Measurements from ENCODE around the gene UNC13D.
"Not testable (repeated sequence)": the region's sequence is repeated elsewhere in the genome, so short reads cannot be mapped to it uniquely, and the experiment has no call there.

The UNC13D gene

GRCh38 chr17:75783069-75783783 is 61.0 kb downstream of the UNC13D start:
- FAIRE-seq = peak; percentile 31
- DNase-seq (ENCODE audit: insufficient read length, low spot score) = no peak

GRCh38 chr17:75779987-75780889 is 64.0 kb downstream of the UNC13D start:
- no peak for DNase-seq (ENCODE audit: insufficient read length, low spot score)
- TF ChIP-seq POLR2AphosphoS5 (IDR thresholded peaks at IDR 0.05; ENCODE audit: low read depth, low read length) (no peak), TAF1 (IDR thresholded peaks at IDR 0.05; ENCODE audit: low read depth, low read length) (no peak), PAX5 (IDR thresholded peaks at IDR 0.05; ENCODE audit: insufficient read depth, low read length, severe bottlenecking) (no peak), SPI1 (IDR thresholded peaks at IDR 0.05; ENCODE audit: low read depth, low read length) (no peak), POLR2A (IDR thresholded peaks at IDR 0.05; ENCODE audit: low read depth, low read length) (no peak), POU2F2 (IDR thresholded peaks at IDR 0.05; ENCODE audit: low read depth, low read length) (no peak)
- no peak for FAIRE-seq

More at GRCh38 chr17:75783069-75783783, 61.0 kb downstream of the UNC13D start:
- TF ChIP-seq POLR2A (IDR thresholded peaks at IDR 0.05; ENCODE audit: low read depth, low read length) (no peak), PAX5 (IDR thresholded peaks at IDR 0.05; ENCODE audit: insufficient read depth, low read length, severe bottlenecking) (no peak), SPI1 (IDR thresholded peaks at IDR 0.05; ENCODE audit: low read depth, low read length) (peak; percentile 89), POLR2AphosphoS5 (IDR thresholded peaks at IDR 0.05; ENCODE audit: low read depth, low read length) (no peak)

GRCh38 chr17:75779250-75779986 is 64.8 kb downstream of the UNC13D start:
- peak; percentile 89 for DNase-seq (ENCODE audit: insufficient read length, low spot score)
- TF ChIP-seq POU2F2 (IDR thresholded peaks at IDR 0.05; ENCODE audit: low read depth, low read length) (peak; percentile 100), TAF1 (IDR thresholded peaks at IDR 0.05; ENCODE audit: low read depth, low read length) (peak; percentile 99), POLR2AphosphoS5 (IDR thresholded peaks at IDR 0.05; ENCODE audit: low read depth, low read length) (peak; percentile 100), POLR2A (IDR thresholded peaks at IDR 0.05; ENCODE audit: low read depth, low read length) (peak; percentile 100), SPI1 (IDR thresholded peaks at IDR 0.05; ENCODE audit: low read depth, low read length) (peak; percentile 60), PAX5 (IDR thresholded peaks at IDR 0.05; ENCODE audit: insufficient read depth, low read length, severe bottlenecking) (no peak)
- FAIRE-seq = peak; percentile 97

- no peak for TF ChIP-seq POU2F2 (IDR thresholded peaks at IDR 0.05; ENCODE audit: low read depth, low read length)
- no peak for TF ChIP-seq TAF1 (IDR thresholded peaks at IDR 0.05; ENCODE audit: low read depth, low read length)
- TF ChIP-seq SPI1 (IDR thresholded peaks at IDR 0.05; ENCODE audit: low read depth, low read length) = no peak
- TF ChIP-seq POLR2AphosphoS5 (IDR thresholded peaks at IDR 0.05; ENCODE audit: low read depth, low read length) = no peak; the same call in 1 of the 2 replicates
- no peak for TF ChIP-seq POLR2A (IDR thresholded peaks at IDR 0.05; ENCODE audit: low read depth, low read length)
- TF ChIP-seq PAX5 (IDR thresholded peaks at IDR 0.05; ENCODE audit: insufficient read depth, low read length, severe bottlenecking) = no peak
- FAIRE-seq (no peak), DNase-seq (ENCODE audit: insufficient read length, low spot score) (no peak)
Observed at GRCh38 chr17:75778861-75779249, 65.3 kb downstream of the UNC13D start.

- DNase-seq (ENCODE audit: insufficient read length, low spot score) = not testable (repeated sequence)
- peak; percentile 74 for FAIRE-seq
- TF ChIP-seq POLR2A (IDR thresholded peaks at IDR 0.05; ENCODE audit: low read depth, low read length) (peak; percentile 23; the same call in 1 of the 2 replicates), POLR2AphosphoS5 (IDR thresholded peaks at IDR 0.05; ENCODE audit: low read depth, low read length) (peak; percentile 76)
Observed at GRCh38 chr17:75778066-75778860, 65.9 kb downstream of the UNC13D start.

GRCh38 chr17:75777296-75777922 is 66.8 kb downstream of the UNC13D start:
- no peak for FAIRE-seq
- TF ChIP-seq PAX5 (IDR thresholded peaks at IDR 0.05; ENCODE audit: insufficient read depth, low read length, severe bottlenecking) (no peak), POLR2AphosphoS5 (IDR thresholded peaks at IDR 0.05; ENCODE audit: low read depth, low read length) (no peak), SPI1 (IDR thresholded peaks at IDR 0.05; ENCODE audit: low read depth, low read length) (no peak), POLR2A (IDR thresholded peaks at IDR 0.05; ENCODE audit: low read depth, low read length) (no peak), POU2F2 (IDR thresholded peaks at IDR 0.05; ENCODE audit: low read depth, low read length) (no peak), TAF1 (IDR thresholded peaks at IDR 0.05; ENCODE audit: low read depth, low read length) (no peak)
- no peak for DNase-seq (ENCODE audit: insufficient read length, low spot score)
